Stimulated activated CD4-positive, alpha-beta T cell treated with anti-CD3 and anti-CD28 coated beads, TNF-alpha, amount 100 ng/mL, for 1 hour (primary cell): ENCODE data around the gene NKTR.
"Not testable (repeated sequence)": the region's sequence is repeated elsewhere in the genome, so short reads cannot be mapped to it uniquely, and the experiment has no call there.

Experiments
- DNase-seq, 3 donors: peaks; one replicate each; pipeline ENCODE4 v3.0.0-alpha.2; 2020; ENCODE audit warnings: low read depth in 3 of 3, low spot score in 1 of 3

The NKTR gene

DNA sequence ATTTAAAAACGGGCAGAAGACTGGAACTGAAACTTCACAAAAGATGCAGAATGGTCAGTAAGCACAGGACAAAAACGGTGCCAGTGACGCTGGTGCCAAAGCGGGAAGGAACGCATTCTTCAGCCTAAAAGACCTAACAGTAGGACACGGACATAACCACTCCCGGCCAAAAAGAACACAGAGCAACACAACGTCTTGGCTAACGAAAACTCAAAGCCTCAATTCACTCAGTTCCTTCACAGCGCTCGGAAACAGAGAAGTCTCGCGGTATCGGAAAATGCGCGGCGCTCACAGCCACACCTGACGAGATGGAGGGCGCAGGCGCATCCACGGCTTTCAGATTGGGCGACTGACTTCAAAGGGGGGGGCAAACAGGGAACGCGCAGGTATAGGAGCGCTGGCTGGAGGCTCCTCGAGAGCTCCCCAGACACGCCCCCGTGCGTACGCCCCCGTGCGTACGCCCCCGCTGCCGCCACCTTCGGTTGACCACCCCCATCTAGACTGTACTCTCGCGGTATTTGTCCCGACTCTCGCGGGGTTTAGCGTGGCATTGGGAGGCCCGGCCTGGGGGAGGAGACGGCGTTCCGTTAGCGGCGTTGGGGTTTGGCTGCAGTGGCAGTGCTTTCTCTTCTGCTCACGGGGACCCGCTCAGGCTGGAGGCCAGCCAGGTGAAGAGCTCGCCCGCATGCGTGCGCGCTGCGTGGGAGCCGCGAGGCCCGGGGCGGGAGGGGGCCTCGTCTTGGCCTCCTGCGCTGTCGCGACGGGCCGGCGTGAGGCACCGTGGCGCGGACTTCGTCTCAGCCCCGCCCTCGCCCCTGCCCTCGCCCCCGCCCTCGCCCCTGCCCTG is at the start of gene NKTR:
NKTR (plus strand) TSS at position 576 of the 847 bp plus-strand sequence. CDS start 321 bp downstream, outside the sequence.
- peak; percentile 97 to 99 (median 99) for DNase-seq

DNA sequence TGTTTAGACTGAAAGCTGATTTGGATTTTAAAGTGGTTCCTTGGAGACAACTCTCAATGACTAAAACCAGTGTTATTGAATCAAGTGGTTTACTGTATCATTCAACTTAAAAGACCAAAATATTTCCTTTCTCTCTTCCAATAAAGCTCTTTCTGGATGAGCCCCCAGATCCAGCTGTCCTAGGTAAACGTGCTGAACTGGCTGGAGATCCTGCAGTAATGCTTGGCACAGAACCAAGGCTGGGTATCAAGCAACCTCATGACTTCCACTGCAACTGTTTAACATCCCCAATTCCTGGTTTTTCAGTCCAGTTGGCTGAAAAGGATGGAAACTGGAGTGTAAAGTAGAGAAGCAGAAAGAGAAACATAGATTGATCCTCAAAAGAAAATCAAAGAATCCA is 47.7 kb upstream of the NKTR start:
- DNase-seq, result no peak

DNA sequence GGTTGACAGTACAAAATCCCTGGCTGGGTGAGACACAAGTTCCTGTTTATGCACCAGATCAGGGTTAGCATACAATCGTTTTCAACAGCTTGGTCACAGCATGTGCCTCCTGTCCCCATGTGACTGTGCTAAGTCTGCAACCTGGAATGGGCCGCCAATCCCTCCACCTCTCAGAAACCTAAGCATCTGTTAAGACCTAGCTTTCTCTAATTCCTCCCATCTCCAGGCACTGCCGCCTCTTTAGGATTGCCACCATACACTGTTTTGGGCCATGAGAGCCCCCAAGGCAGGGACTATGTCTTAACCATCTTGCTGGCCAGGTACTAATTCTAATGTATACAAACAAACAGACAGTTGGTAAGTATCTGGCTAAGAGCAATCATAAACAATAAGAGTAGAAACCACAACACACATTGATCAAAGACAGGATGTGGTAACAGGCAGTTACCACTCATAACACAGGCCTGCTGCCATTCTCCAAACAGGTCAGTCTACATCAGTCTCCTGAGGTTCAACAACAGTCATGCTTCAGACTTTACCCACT is 44.3 kb upstream of the NKTR start:
- peak in 1 of 3 donors; percentile 11 for DNase-seq

DNA sequence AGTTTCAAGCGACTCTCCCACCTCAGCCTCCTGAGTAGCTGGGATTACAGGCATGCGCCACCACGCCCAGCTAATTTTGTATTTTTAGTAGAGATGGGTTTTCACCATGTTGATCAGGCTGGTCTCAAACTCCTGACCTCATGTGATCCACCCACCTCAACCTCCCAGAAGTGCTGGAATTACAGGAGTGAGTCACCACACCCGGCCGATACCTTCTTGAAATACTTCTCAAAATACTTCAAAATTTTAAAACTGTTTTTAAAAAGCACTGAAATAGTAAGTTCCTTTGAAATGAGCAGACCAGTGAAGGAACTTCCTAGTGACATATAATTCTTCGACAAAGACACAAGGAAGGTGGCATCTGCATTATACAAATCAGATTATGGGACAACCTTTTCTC is 43.7 kb upstream of the NKTR start:
- not testable (repeated sequence) for DNase-seq

DNA sequence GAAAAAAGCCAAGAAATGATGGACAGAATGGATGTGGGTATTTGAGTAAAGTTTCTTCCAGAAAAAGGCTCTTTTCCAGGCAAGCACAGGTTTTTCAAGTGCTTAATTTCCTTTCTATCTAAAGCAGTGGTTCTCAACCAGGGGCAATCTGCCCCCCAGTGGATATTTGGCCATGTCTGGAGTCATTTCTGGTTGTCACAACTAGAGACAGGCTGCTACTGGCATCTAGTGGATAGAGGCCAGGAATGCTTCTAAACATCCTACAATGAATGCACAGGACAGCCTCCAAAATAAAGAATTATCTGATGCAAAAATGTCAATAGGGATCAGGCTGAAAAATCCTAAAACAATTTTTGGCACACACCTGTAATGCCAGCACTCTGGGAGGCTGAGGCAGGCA is 42.6 kb upstream of the NKTR start:
- no peak for DNase-seq

DNA sequence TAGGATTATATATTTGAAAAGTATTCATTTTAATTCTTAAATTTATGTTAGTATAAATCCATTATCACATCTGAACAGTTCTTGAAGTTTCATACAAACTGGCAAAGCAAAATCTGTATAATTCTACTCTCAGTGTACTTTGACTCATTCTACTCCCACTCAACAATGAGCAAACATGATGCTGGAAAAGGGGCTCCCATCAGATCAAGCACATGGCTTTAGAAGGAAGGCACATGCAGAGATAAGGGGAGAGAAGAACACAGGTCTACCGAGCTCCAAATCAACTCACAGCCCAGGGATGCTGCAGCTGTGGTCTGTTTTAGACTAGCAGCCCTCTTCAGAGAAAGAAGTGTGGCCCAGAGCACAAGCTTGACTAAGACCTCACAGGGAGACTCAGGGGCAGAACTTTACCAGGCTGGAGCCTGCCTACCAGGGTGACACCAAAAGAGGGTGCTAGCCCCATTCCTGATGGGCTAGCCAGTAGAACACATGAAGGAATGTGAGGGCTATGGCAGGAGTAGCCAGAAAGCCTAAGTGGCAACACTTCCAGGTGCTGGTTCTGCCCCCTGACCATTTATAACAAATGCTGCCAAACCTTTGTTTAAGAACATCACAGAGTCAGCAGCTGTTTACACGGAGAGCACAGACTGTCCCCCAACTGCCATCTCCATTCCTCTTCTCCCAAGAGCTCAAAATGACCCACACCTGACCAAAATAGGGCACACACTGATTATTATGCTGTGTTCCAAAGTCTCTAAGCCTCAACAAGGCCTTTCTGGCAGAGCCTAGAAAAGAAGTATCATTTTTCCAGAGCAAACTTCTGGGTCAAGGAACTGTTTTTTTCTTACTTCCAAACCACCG is 38.2 kb upstream of the NKTR start:
- no peak for DNase-seq

DNA sequence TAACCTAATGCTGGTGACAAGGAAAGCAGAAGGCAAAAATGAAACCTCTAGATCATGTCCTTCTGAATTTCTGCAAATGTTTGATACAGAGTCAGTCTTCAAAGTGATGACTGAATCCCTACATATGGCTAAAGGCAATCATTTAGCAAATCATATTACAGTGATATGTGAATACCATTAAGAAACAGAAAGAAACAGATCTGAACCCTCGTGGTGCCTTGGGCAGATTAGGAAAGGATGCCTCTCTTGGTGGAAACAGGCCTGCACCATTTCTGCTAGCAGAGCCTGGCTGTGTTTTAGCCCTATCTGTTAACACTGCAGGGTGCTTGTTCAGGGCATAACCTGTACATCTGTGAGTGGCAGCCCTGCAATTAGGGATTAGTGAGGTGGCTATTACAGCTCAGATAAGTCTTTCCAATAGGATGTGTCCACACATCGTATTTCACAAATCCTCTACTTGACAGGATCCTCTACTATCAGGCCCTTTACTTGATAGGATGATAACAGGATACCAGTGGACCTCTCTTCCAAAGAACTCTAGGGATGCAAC is 30.8 kb upstream of the NKTR start:
- DNase-seq, result no peak

DNA sequence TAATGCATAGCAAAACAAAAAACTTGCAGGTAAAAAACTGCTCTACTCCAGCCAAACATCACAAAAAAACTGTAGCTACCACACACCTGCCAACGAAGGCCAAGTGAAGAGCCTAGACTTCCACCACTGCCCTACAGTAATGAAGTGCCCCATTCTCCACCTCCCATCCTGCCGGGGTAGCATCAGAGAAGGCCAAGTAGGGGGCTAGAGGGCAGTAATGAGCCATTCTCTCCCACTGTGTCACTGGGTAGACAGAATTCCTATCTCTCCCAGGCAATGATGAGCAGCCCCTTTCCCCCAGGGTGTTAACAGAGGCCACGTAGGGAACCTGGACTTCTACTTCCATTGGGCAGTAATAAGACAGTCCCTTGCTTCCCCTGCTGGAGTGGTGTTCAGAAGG is 28.2 kb upstream of the NKTR start:
- DNase-seq, result no peak

DNA sequence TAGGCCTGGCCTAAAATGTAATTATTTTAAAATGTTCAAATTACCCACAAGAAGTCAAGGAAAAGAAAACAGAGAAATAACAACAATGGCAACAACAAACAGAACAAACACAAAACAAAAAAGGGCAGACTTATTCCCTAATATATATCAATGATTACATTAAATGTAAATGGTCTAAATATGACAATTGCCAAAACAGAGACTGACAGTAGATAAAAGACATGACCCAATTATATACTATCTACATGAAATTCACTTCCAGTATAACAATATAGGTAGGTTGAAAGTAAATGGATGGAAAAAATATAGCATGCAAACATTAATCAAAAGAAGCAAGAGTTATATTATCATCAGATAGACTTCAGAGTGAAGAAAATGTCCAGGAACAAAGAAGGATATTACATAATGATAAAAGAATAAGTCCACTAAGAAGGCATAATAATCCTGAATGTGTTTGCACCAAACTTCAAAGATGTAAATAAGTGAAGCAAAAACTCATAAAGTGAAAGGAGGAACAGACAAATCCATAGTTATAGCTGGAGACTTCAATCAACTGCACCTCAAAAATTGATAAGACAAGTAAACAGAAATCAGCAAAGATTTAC is 25.2 kb upstream of the NKTR start:
- DNase-seq, result no peak

DNA sequence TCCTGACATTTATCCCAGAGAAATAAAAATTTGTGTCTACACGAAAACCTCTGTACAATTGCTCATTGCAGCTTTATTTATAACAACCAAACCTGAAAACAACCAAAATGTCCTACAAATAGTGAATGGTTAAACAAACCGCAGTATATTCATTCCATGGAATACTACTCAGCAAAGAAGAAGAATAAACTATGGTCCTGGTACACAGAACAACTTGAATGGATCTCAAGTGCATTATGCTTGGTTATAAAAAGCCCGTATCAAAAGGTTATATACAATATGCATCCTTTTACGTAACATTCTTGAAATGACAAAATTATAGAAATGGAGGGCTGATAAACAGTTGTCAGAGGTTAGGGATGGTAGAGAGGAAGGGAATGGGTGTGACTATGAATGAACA is 22.4 kb upstream of the NKTR start:
- DNase-seq, result no peak

DNA sequence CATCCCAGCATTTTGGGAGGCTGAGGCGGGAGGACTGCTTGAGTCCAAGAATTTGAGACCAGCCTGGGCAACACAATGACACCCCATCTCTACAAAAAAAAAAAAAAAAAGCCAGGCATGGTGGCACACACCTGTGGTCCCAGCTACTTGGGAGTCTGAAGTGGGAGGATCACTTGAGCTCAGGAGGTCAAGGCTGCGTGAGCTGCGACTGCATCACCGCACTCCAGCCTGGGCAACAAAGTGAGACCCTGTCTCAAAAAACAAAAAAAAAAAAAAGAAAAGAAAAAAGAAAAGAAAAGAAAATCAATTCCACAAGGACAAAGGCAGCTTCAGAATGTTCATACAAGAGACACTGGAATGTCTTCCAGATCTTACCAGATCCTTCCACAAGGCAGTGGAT is 21.1 kb upstream of the NKTR start:
- not testable (repeated sequence) for DNase-seq

DNA sequence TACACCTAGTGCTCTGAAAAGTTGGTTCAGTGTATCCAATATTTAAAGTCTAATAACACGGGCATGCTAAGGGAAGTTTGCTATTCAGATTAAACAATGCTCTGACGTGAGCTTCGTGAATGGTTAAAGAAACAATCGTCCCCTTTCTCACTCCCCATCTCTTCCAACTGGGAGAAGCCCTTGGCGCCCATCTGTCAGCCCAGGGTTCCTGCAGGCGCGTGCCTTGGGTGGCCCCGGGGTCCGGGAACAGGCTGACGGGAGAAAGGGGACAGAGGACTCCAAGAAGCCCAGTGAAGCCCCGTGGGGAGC is 19.1 kb upstream of the NKTR start:
- DNase-seq, result no peak

DNA sequence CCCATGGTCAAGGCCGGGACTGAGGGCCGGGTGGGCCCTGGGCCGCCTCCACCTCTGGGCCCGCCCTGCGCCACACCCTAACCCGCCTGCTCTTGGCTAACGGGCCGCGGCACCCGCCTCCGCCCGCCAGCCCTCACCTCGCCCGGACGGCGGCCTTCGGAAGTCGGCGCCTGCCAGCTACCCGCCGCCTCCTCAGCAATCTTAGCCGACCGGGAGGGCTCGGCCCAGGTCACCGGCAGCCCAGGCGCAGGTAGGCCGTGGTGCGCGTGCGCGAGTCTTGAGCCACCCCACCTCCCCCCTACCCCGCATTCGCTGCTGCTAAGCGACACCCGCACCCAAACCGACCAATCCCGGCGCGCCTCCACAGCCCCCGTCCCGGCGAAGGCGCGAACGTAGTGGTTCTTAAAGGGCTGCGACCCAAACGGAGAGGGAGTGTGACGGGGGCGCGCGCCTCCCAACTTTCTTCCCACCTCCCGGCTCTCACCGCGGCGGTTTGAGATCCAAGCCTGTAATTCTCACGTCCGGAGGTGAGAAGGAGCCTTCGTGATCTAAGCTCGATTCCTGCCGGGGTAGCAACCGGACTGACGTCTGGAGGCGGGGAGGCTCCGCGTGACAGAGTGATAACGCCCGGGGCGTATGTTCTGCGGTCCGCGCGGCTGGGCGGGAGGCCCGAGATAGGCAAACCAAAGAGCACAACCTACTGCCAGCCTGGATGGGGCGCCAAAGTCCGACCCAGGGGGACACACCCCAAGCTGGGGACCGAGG is 18.6 kb upstream of the NKTR start, which contains the start of gene SEC22C:
SEC22C (minus strand) TSS at position 259 of the 765 bp plus-strand sequence. CDS start 12,921 bp downstream, outside the sequence.
- DNase-seq, result peak; percentile 88 to 90 (median 89)

DNA sequence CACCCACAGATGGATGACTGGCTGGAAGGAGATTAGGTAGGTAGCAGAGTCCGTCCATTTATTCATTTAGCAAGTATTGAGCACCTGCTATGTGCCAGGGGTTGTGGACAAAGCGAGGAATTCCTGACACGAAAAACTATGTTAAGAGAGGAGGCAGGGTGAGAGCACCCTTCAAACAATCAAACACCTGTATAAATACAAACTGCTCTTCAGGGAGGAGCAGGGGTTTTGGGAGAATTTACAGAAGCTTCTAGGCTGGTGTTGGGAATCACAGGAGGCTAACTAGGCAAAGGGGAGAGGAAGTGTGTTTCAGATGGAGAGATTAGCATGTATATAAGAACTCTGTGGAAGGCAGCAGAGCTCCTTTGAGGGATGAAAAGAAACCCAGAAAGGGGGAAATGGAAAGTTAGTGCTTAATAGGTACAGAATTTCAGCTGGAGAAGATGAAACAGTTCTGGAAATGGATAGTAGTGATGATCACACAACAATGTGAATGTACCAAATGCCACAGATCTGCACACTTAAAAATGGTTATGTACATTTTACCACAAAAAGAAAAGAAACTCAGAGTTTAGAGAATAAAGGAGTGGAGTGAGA is 17.9 kb upstream of the NKTR start:
- no peak for DNase-seq

DNA sequence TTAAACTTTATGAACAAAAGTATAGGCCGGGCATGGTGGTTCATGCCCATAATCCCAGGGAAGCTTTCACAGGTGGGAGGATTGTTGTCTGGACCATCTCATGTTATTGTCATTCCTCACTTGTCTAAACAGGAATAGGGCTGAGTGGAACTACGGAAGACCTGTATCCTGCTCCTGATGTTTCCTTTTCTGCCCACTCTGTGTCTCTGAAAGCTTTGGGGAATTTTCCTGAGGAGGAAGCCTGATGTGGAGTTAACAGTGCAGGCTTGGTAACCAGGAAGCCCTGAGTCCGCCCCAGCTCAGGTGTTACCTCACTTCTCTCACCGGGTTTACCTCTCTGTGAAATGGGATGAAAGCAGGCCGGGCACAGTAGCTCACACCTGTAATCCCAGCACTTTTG is 11.9 kb upstream of the NKTR start:
- no peak for DNase-seq

DNA sequence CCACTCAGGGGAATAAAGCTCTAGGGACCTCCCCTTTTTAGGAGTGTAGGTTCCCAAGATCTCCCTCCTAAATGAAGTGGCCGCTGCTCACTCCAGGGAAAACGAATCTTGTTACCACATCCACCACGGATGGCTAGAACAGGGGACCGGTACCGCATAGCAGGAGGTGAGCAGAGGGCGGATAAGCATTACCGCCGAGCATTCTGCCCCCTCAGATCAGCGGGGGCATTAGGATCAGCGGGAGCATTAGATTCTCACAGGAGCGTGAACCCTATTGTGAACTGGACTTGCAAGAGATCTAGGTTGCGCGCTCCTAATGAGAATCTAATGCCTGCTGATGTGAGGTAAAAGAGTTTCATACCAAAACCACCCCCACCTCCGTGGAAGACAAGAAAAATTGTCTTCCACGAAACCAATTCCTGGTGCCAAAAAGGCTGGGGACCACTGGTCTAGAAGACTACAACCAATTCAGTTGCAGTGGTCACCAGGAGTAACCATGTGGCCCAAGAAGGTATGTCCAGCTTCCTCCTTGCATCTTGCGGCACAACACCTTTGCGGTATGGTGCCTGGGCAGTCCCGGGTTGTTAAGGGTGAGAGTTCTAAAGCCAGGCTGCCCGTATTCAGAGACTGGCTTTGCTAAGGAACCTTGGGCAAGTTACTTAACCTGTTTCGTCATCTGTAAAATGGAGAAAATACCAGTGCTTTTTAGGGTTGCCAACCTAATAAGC is 10.9 kb upstream of the NKTR start:
- no peak for DNase-seq

DNA sequence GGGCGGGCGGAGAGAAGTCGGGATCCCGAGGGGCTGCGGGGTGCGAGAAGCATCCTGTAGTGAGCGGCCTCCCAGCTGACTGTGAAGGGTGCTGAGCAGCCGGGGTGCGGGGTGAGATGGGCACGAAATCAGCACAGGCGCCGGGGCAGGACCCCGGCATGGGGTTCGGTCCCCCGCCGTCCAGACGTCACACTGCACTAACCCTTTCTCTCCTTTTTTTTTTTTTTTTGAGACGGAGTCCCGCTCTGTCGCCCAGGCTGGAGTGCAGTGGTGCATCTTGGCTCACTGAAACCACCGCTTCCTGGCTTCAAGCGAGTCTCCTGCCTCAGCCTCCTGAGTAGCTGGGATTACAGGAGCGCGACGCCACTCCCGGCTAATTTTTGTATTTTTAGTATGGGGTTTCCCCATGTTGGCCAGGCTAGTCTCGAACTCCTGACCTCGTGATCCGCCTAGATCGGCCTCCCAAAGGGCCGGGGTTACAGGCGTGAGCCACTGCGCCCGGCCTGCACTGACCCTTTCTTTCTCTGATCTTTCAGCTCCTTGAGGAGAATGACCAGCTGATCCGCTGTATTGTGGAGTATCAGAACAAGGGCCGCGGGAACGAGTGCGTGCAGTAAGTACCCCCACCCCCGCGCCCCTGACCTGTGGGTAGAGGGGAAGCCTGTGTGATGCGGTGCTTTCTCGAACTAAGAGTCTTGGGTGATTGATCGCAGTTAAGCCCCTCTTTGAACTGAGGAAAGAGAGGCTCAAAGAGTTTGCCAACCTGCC is 9.3 kb upstream of the NKTR start:
- DNase-seq, result no peak

DNA sequence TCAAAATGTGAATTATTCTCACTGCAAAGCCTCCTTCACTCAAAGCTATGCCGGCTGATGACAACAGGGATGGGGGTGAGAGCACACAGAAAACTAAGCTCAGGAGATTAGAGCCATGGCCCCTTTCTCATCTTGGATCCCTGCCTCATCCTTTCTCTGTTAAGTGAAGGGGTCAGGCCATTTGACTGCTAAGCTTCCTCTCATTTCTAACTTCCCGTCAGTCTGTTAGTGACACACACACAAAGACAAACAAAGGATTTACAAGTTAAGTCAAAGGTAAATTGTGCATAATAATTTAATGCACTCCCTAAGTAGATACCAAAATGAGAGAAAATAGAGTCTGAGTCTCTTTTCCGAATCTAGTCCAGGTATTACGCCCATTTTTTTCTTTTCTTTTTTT is 8.7 kb upstream of the NKTR start:
- DNase-seq, result no peak

DNA sequence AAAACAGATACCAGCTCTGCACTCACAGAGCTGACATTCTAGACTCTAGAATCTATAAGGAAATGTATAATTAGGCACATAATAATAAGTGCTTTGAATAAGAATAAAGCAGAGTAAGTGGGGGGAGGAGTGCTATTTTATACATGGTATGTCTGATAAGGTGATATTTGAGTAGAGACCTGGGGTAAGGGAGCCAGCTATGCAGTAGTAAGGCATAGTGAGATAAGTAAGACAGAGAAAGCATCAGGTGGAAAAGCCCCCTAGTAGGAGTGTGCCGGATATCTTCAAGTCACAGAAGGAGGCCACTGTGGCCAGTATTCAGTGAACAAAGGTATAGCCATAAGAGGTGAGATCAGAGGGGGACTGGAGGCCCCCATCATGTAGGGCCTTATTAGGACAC is 6.9 kb upstream of the NKTR start:
- no peak for DNase-seq
